Measurements from ENCODE around the gene TSACC. TPM values are rescaled to one million over a fixed set of nuclear protein-coding genes. Genes with fewer than 3 reads are reported as not detected.

Gene TSACC
- total and polyA plus RNA-seq, 2 donors (not counting 1 experiment from before 2014, with no cell fraction given): 0.69 to 1.2 TPM

- 45% methylated on average over 11 of the region's 16 CpGs for WGBS (ENCODE audit: insufficient coverage)
- Histone ChIP-seq H3K27me3 (replicated peaks in 1 of 4; ENCODE audit: control extremely low read depth in 1 of 4, control insufficient read depth in 3 of 4, insufficient read depth in 4 of 4, low read length in 3 of 4) (peaks cover 0 to 14% (median 2%) of the 10 kb centered on the region in 4 experiments), H3K79me2 (ENCODE audit: control insufficient read depth, insufficient read depth, low read length) (no peaks in the 10 kb centered on the region), H3K36me3 (replicated peaks in 1 of 2; ENCODE audit: control extremely low read depth in 1 of 2, control insufficient read depth in 1 of 2, extremely low read depth in 1 of 2, insufficient read depth in 2 of 2, low read length in 1 of 2) (no peaks in the 10 kb centered on the region), H3K4me2 (replicated peaks; ENCODE audit: low read depth, low read length, poor library complexity, severe bottlenecking) (no peak overlapping the region), H3K4me3 (ENCODE audit: control extremely low read depth in 1 of 5, extremely low read depth in 1 of 5, insufficient read depth in 1 of 5, low read depth in 2 of 5, low read length in 4 of 5) (no peak overlapping the region), H3K9ac (ENCODE audit: low read length) (no peak overlapping the region), H2AFZ (ENCODE audit: insufficient read depth, low read depth, low read length, poor library complexity, severe bottlenecking) (no peak overlapping the region), H4K20me1 (ENCODE audit: control insufficient read depth, insufficient read depth, low read length, poor library complexity, severe bottlenecking) (no peaks in the 10 kb centered on the region), H3K9me3 (ENCODE audit: control extremely low read depth in 1 of 3, control insufficient read depth in 2 of 3, insufficient read depth in 1 of 3, low read length in 2 of 3) (peaks cover 0 to 9% (median 0%) of the 10 kb centered on the region in 3 donors), H3K4me1 (ENCODE audit: control insufficient read depth in 2 of 2, insufficient read depth in 2 of 2, low read length in 2 of 2) (peaks cover 0 to 5% of the 10 kb centered on the region in 2 donors), H3K27ac (ENCODE audit: low read length in 2 of 2) (no peak overlapping the region)
- Mint-ChIP-seq H3K27ac (no peak overlapping the region), H3K4me3 (no peak overlapping the region), H3K27me3 (peaks cover 9% of the 10 kb centered on the region), H3K9me3 (ENCODE audit: insufficient read depth) (peaks cover 2% of the 10 kb centered on the region), H3K4me1 (peaks cover 12% of the 10 kb centered on the region)
- POLR2A ChIA-PET: no interaction called here
- ATAC-seq (ENCODE audit: low read depth) (peak; percentile 33), DNase-seq (peak; percentile 43)
- TF ChIP-seq EZH2 (IDR thresholded peaks at IDR 0.05; ENCODE audit: borderline replicate concordance, insufficient read depth, low read depth, low read length, poor library complexity, severe bottlenecking) (no peak), CTCF (IDR thresholded peaks at IDR 0.05) (no peak)
- intact Hi-C loops (cut with micrococcal nuclease): no loop called here
- CTCF ChIA-PET: interaction anchor here (0.7 to 4.1 kb wide), 4 partner anchors 9 to 96 kb away, joined by 3 to 21 read pairs (median 4); no protein-coding TSS in a partner anchor
Observed at GRCh38 chr1:156394835-156395461, 56.6 kb downstream of the TSACC start.

Other genes with a start within 250 kb of the TSACC start
- 28.7 and 32.3 TPM in 2 replicates for gene LMNA, start 223.8 kb upstream of the TSACC start, total RNA-seq
- 19.4 and 53.1 TPM in 2 replicates for gene LMNA, start 223.8 kb upstream of the TSACC start, polyA plus RNA-seq
- gene SEMA4A, start 184.9 kb upstream of the TSACC start, total RNA-seq: 6.4 and 9.2 TPM in 2 replicates
- 15.5 and 23.2 TPM in 2 replicates for gene SEMA4A, start 184.9 kb upstream of the TSACC start, polyA plus RNA-seq
- gene SLC25A44, start 144.4 kb upstream of the TSACC start, total RNA-seq: 26.6 and 27.2 TPM in 2 replicates
- gene SLC25A44, start 144.4 kb upstream of the TSACC start, polyA plus RNA-seq: 14.9 and 21.9 TPM in 2 replicates
- 58.3 and 64.3 TPM in 2 replicates for gene PMF1, start 125.5 kb upstream of the TSACC start, total RNA-seq
- gene PMF1, start 125.5 kb upstream of the TSACC start, polyA plus RNA-seq: 101 and 114 TPM in 2 replicates
- gene BGLAP, start 96.3 kb upstream of the TSACC start, total RNA-seq: 7.4 and 8.3 TPM in 2 replicates
- gene BGLAP, start 96.3 kb upstream of the TSACC start, polyA plus RNA-seq: 1.4 and 3.1 TPM in 2 replicates
- gene PAQR6, start 90.5 kb upstream of the TSACC start, total RNA-seq: 1.4 and 1.8 TPM in 2 replicates
- 1.3 and 1.8 TPM in 2 replicates for gene PAQR6, start 90.5 kb upstream of the TSACC start, polyA plus RNA-seq
- gene SMG5, start 55.7 kb upstream of the TSACC start, total RNA-seq: 74.0 and 77.0 TPM in 2 replicates
- 45.8 and 53.5 TPM in 2 replicates for gene SMG5, start 55.7 kb upstream of the TSACC start, polyA plus RNA-seq
- gene TMEM79, start 54.2 kb upstream of the TSACC start, total RNA-seq: 9.9 and 11.5 TPM in 2 replicates
- 16.9 and 19.1 TPM in 2 replicates for gene TMEM79, start 54.2 kb upstream of the TSACC start, polyA plus RNA-seq
- 21.2 and 21.3 TPM in 2 replicates for gene GLMP, start 42.8 kb upstream of the TSACC start, total RNA-seq
- 4.2 and 10.2 TPM in 2 replicates for gene GLMP, start 42.8 kb upstream of the TSACC start, polyA plus RNA-seq
- gene VHLL, start 39.2 kb upstream of the TSACC start, total RNA-seq: 0.49 TPM in 1 of 2 replicates, not detected in the other
- gene VHLL, start 39.2 kb upstream of the TSACC start, polyA plus RNA-seq: 0.36 and 0.45 TPM in 2 replicates
- gene CCT3, start 234 bp upstream of the TSACC start, total RNA-seq: 106 and 109 TPM in 2 replicates
- gene CCT3, start 234 bp upstream of the TSACC start, polyA plus RNA-seq: 78.4 and 107 TPM in 2 replicates
- gene RHBG, start 30.7 kb downstream of the TSACC start, total RNA-seq: not detected in 2 replicates
- gene RHBG, start 30.7 kb downstream of the TSACC start, polyA plus RNA-seq: not detected in 2 replicates
- gene MEF2D, start 162.2 kb downstream of the TSACC start, total RNA-seq: 127 and 128 TPM in 2 replicates
- 65.6 and 81.2 TPM in 2 replicates for gene MEF2D, start 162.2 kb downstream of the TSACC start, polyA plus RNA-seq
- 0.07 TPM in 2 replicates for gene IQGAP3, start 234.0 kb downstream of the TSACC start, total RNA-seq
- 0.07 and 0.12 TPM in 2 replicates for gene IQGAP3, start 234.0 kb downstream of the TSACC start, polyA plus RNA-seq
- gene TTC24, start 241.2 kb downstream of the TSACC start, total RNA-seq: 26.6 and 29.8 TPM in 2 replicates
- gene TTC24, start 241.2 kb downstream of the TSACC start, polyA plus RNA-seq: 24.3 and 30.7 TPM in 2 replicates

Data from B cell (primary cell).